Heart left ventricle (tissue), 13 donors: ENCODE data around the gene SLC2A9.

Experiments used
- CTCF ChIP-seq, 12 donors: fragments of 200-600 bp; sonication (generic) in 4 of 12; IDR thresholded peaks; one replicate each; pipeline versions ENCODE4 v1.5.0 to v1.8.0; 2018 to 2022; ENCODE audit warnings: antibody characterized with exemption in 12 of 12, mild to moderate bottlenecking in 5 of 12
- POLR2A ChIP-seq, 2 donors: fragments of 450-650 bp; IDR thresholded peaks; one replicate each; pipeline ENCODE4 v1.6.1; 2017; ENCODE audit warnings: antibody characterized with exemption in 2 of 2, mild to moderate bottlenecking in 2 of 2, moderate library complexity in 2 of 2
- donor health status: ischemic (EF 13 %, LVEDD 7.1; RV severe dilation, severe dysfunction).
- donor health status: DM: no; HTN: yes; CAD: no.
- donor health status: DM: no; HTN: no; CAD: no.
- donor health status: ischemic (EF 25% LVEDD 6.9; RV normal size, moderate dysfunction).
- donor health status: ischemic (EF 25% LVEDD 5.7; RV mildly dilated, moderate dysfunction).
- donor health status: ischemic (EF 35%, LVEDD 5.7; RV mildly dilated, moderate dysfunction).
- donor health status: nonischemic (EF 11% LVEDD 7.7; RV severe dilation, severe dysfunction).
- donor health status: DM: yes; HTN: yes; CAD: no.
- donor health status: PGD.
- donor health status: ischemic (EF 29% LVEDD 5.4; RV normal size, mild dysfunction).
- donor health status: nonischemic (EF 23%, LVEDD 6.1; RV moderate dilation, normal function).

GRCh38 chr4:9859810-9860209 is 161.5 kb downstream of the SLC2A9 start:
- TF ChIP-seq CTCF (IDR thresholded peaks at IDR 0.05) (no peak), POLR2A (IDR thresholded peaks at IDR 0.05) (no peak)
